ENCODE results near the gene DOLK. TPM values are rescaled to one million over a fixed set of nuclear protein-coding genes. Genes with fewer than 3 reads are reported as not detected.

The DOLK gene
- total and polyA plus RNA-seq, 4 donors, result 9.5 to 15.3 (median 11.7) TPM

DNA sequence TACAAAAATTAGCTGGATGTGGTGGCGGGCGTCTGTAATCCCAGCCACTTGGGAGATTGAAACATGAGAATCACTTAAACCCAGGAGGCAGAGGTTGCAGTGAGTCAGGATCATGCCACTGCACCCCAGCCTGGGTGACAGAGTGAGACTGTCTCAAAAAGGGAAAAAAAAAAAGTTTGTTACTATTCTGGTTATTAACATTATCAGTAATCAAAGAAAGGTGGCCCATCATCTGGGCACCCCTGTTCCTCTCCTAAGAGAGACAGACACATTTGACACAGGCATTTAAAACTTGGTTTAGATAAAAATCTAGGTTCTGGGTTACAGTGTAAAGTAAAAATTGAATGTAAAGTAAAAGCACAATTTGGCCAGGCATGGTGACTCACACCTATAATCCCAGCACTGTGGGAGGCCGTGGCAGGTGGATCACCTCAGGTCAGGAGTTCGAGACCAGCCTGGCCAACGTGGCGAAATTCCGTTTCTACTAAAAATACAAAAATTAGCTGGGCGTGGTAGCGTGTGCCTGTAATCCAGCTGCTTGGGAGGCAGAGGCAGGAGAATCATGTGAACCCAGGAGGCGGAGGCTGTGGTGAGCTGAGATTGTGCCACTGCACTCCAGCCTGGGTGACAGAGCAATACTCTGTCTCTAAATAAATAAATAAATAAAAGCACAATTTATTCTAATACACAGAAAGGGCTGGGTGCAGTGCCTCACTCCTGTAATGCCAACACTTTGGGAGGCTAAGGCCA lies 43.4 kb downstream of the DOLK start:
- peaks cover 10 to 29% (median 18%) of the 10 kb centered on the region in 4 donors for H3K36me3 ChIP-seq (ENCODE audit: control insufficient read depth in 4 of 4, insufficient read depth in 3 of 4, low read depth in 1 of 4, low read length in 3 of 4)

DNA sequence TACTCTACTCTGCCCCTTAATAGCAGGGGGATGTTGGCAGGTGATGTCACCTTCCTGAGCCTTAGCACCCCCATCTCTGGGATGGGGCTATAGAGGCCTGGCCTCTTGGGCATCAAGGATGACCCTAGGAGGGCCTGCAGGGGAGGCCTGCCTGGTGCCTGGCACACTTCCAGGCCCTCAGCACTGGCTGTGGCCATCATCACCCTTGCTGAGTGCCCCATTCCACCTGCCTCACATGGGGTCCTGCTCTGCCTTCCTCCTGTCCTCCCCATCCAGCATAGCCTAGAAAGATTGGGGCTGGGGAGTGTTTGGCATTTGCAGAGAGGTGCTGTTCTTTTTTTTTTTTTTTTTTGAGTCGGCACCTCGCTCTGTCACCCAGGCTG lies 44.3 kb downstream of the DOLK start:
- H3K4me1 ChIP-seq (ENCODE audit: control insufficient read depth in 4 of 4, insufficient read depth in 4 of 4, low read length in 3 of 4), result peaks cover 0 to 23% (median 9%) of the 10 kb centered on the region in 4 donors
- peaks cover 9 to 20% (median 12%) of the 10 kb centered on the region in 4 donors for H3K36me3 ChIP-seq (ENCODE audit: control insufficient read depth in 4 of 4, insufficient read depth in 3 of 4, low read depth in 1 of 4, low read length in 3 of 4)
- no peak for DNase-seq (ENCODE audit: low spot score)
- H3K9ac ChIP-seq (ENCODE audit: low read depth in 1 of 2, low read length in 2 of 2), result no peak overlapping the region
- TF ChIP-seq FOXA2 (IDR thresholded peaks at IDR 0.05) (no peak), RXRA (IDR thresholded peaks at IDR 0.05) (no peak), EGR1 (IDR thresholded peaks at IDR 0.05; ENCODE audit: low read depth in 2 of 2) (no peak), JUND (IDR thresholded peaks at IDR 0.05) (no peak), HNF4G (IDR thresholded peaks at IDR 0.05) (no peak)
- TF ChIP-seq, protein P1, sequence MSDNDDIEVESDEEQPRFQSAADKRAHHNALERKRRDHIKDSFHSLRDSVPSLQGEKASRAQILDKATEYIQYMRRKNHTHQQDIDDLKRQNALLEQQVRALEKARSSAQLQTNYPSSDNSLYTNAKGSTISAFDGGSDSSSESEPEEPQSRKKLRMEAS (IDR thresholded peaks at IDR 0.05), result no peak
- TF ChIP-seq, protein P2, sequence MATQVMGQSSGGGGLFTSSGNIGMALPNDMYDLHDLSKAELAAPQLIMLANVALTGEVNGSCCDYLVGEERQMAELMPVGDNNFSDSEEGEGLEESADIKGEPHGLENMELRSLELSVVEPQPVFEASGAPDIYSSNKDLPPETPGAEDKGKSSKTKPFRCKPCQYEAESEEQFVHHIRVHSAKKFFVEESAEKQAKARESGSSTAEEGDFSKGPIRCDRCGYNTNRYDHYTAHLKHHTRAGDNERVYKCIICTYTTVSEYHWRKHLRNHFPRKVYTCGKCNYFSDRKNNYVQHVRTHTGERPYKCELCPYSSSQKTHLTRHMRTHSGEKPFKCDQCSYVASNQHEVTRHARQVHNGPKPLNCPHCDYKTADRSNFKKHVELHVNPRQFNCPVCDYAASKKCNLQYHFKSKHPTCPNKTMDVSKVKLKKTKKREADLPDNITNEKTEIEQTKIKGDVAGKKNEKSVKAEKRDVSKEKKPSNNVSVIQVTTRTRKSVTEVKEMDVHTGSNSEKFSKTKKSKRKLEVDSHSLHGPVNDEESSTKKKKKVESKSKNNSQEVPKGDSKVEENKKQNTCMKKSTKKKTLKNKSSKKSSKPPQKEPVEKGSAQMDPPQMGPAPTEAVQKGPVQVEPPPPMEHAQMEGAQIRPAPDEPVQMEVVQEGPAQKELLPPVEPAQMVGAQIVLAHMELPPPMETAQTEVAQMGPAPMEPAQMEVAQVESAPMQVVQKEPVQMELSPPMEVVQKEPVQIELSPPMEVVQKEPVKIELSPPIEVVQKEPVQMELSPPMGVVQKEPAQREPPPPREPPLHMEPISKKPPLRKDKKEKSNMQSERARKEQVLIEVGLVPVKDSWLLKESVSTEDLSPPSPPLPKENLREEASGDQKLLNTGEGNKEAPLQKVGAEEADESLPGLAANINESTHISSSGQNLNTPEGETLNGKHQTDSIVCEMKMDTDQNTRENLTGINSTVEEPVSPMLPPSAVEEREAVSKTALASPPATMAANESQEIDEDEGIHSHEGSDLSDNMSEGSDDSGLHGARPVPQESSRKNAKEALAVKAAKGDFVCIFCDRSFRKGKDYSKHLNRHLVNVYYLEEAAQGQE (IDR thresholded peaks at IDR 0.05), result no peak
- TF ChIP-seq, protein P3, sequence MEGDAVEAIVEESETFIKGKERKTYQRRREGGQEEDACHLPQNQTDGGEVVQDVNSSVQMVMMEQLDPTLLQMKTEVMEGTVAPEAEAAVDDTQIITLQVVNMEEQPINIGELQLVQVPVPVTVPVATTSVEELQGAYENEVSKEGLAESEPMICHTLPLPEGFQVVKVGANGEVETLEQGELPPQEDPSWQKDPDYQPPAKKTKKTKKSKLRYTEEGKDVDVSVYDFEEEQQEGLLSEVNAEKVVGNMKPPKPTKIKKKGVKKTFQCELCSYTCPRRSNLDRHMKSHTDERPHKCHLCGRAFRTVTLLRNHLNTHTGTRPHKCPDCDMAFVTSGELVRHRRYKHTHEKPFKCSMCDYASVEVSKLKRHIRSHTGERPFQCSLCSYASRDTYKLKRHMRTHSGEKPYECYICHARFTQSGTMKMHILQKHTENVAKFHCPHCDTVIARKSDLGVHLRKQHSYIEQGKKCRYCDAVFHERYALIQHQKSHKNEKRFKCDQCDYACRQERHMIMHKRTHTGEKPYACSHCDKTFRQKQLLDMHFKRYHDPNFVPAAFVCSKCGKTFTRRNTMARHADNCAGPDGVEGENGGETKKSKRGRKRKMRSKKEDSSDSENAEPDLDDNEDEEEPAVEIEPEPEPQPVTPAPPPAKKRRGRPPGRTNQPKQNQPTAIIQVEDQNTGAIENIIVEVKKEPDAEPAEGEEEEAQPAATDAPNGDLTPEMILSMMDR (IDR thresholded peaks at IDR 0.05; ENCODE audit: low read depth, low read length, missing input control), result no peak
- 95% methylated on average over 2 of the region's 2 CpGs for WGBS
- H3K9me3 ChIP-seq (ENCODE audit: control insufficient read depth in 4 of 4, low read length in 3 of 4), result no peaks in the 10 kb centered on the region
- peak overlapping the region in 1 of 2 donors; percentile 37 for H3K27ac ChIP-seq (ENCODE audit: low read depth in 1 of 2, low read length in 2 of 2)
- no peak overlapping the region for H3K4me3 ChIP-seq (ENCODE audit: low read depth in 1 of 3, low read length in 3 of 3)
- no peaks in the 10 kb centered on the region for H3K27me3 ChIP-seq (ENCODE audit: control insufficient read depth in 4 of 4, insufficient read depth in 4 of 4, low read length in 3 of 4)

More for the DNA sequence above, 43.4 kb downstream of the DOLK start:
- DNase-seq (ENCODE audit: low spot score), result no peak
- Histone ChIP-seq H3K27me3 (ENCODE audit: control insufficient read depth in 4 of 4, insufficient read depth in 4 of 4, low read length in 3 of 4) (no peaks in the 10 kb centered on the region), H3K9me3 (ENCODE audit: control insufficient read depth in 4 of 4, low read length in 3 of 4) (no peaks in the 10 kb centered on the region), H3K4me3 (ENCODE audit: low read depth in 1 of 3, low read length in 3 of 3) (no peak overlapping the region), H3K27ac (ENCODE audit: low read depth in 1 of 2, low read length in 2 of 2) (no peak overlapping the region), H3K4me1 (ENCODE audit: control insufficient read depth in 4 of 4, insufficient read depth in 4 of 4, low read length in 3 of 4) (peaks cover 0 to 23% (median 6%) of the 10 kb centered on the region in 4 donors), H3K9ac (ENCODE audit: low read depth in 1 of 2, low read length in 2 of 2) (no peak overlapping the region)
- TF ChIP-seq RAD21 (IDR thresholded peaks at IDR 0.05), result no peak
- TF ChIP-seq, protein P3 (IDR thresholded peaks at IDR 0.05; ENCODE audit: low read depth, low read length, missing input control), result no peak
- TF ChIP-seq, protein P4, sequence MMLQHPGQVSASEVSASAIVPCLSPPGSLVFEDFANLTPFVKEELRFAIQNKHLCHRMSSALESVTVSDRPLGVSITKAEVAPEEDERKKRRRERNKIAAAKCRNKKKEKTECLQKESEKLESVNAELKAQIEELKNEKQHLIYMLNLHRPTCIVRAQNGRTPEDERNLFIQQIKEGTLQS (IDR thresholded peaks at IDR 0.05), result no peak
- no peak for TF ChIP-seq HNF4G (IDR thresholded peaks at IDR 0.05)
- TF ChIP-seq SP1 (IDR thresholded peaks at IDR 0.05), result no peak
- no peak for TF ChIP-seq FOXA1 (IDR thresholded peaks at IDR 0.05)
- no peak for TF ChIP-seq JUND (IDR thresholded peaks at IDR 0.05)
- no peak for TF ChIP-seq FOXA2 (IDR thresholded peaks at IDR 0.05)
- TF ChIP-seq EGR1 (IDR thresholded peaks at IDR 0.05; ENCODE audit: low read depth in 2 of 2), result no peak
- no peak for TF ChIP-seq RXRA (IDR thresholded peaks at IDR 0.05)
- TF ChIP-seq, protein P2 (IDR thresholded peaks at IDR 0.05), result no peak
- no peak for TF ChIP-seq NR2F2 (IDR thresholded peaks at IDR 0.05)
- WGBS, result 95% methylated on average over 10 of the region's 10 CpGs
